ENCODE results near the gene MSLN. TPM values are rescaled to one million over a fixed set of nuclear protein-coding genes. Genes with fewer than 3 reads are reported as not detected.

MSLN gene
- total RNA-seq, 1 experiment from 2014 or later = not detected

DNA sequence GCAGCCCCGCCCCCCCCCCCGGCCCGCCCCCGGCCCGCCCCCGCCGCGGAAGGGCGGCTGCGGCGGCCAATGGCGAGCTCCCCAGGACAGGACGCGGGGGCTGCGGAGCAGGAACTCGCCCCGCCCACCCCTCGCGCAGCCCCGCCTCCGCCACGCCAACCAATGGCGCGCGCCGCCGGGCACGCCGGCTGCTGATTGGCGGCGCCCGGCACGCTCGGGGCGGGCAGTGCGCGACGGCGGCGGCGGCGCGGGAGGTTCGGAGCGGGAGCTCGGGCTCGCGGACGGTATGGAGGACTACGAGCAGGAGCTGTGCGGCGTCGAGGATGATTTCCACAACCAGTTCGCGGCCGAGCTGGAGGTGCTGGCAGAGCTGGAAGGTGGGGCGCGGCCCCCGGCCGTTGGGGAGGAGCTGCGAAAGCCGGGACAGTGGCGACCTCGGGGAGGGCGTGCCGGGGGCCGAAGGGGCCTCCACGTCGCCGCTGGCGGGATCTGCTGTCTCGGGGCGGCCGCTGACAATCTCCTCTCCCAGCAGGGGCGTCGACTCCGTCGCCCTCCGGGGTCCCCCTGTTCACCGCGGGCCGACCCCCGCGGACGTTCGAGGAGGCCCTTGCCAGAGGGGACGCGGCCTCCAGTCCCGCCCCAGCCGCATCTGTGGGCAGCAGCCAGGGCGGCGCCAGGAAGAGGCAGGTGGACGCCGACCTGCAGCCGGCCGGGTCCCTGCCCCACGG, 28.0 kb downstream of the MSLN start, which contains the start of gene CHTF18:
CHTF18 (plus strand) TSS at position 222 of the 728 bp plus-strand sequence; CDS start at position 287, 65 bp downstream.
- Histone ChIP-seq H3K36me3 (ENCODE audit: insufficient read depth, low read length, poor library complexity, severe bottlenecking) (peaks cover 37% of the 10 kb centered on the region), H3K27ac (ENCODE audit: low read depth, low read length, poor library complexity, severe bottlenecking) (peak within 1 kb of the TSS; percentile 83), H3K4me3 (ENCODE audit: low read depth, low read length, poor library complexity, severe bottlenecking) (peak within 1 kb of the TSS; percentile 72), H3K27me3 (replicated peaks; ENCODE audit: insufficient read depth, low read depth, low read length, poor library complexity) (peaks cover under 1% of the 10 kb centered on the region), H3K9me3 (ENCODE audit: low read depth, low read length, poor library complexity, severe bottlenecking) (no peaks in the 10 kb centered on the region), H3K4me1 (ENCODE audit: insufficient read depth, low read length, poor library complexity, severe bottlenecking) (peaks cover 8% of the 10 kb centered on the region)
- CTCF ChIA-PET = interaction anchor here (1.4 kb wide), 1 partner anchor 69 kb away, joined by 5 read pairs; no protein-coding TSS in a partner anchor
- peak; percentile 95 for DNase-seq (ENCODE audit: low spot score)
- no peak for TF ChIP-seq EZH2 (IDR thresholded peaks at IDR 0.05; ENCODE audit: borderline replicate concordance, low read depth, low read length, poor library complexity, severe bottlenecking)
- no peak for TF ChIP-seq CTCF (conservative IDR thresholded peaks at IDR 0.05; ENCODE audit: low read depth, low read length)
- intact Hi-C loops (cut with micrococcal nuclease; ENCODE audit: unreplicated experiment) = loop anchor here (5.0 kb wide), 1 partner anchor 76 kb away; no protein-coding TSS in a partner anchor
- POLR2A ChIA-PET (ENCODE audit: low non-redundant PET) = interaction anchor here (0.6 to 0.8 kb wide), 2 partner anchors 13 to 404 kb away, joined by 4 to 12 read pairs; no protein-coding TSS in a partner anchor
- TSS peak; percentile 80 for BruUV-seq (replicated peaks)

GRCh38 chr16:789191-789850, 28.8 kb downstream of the MSLN start:
- Histone ChIP-seq H3K9me3 (ENCODE audit: low read depth, low read length, poor library complexity, severe bottlenecking) (no peaks in the 10 kb centered on the region), H3K4me3 (ENCODE audit: low read depth, low read length, poor library complexity, severe bottlenecking) (peak overlapping the region; percentile 72), H3K27me3 (replicated peaks; ENCODE audit: insufficient read depth, low read depth, low read length, poor library complexity) (no peaks in the 10 kb centered on the region), H3K27ac (ENCODE audit: low read depth, low read length, poor library complexity, severe bottlenecking) (peak overlapping the region; percentile 83), H3K36me3 (ENCODE audit: insufficient read depth, low read length, poor library complexity, severe bottlenecking) (peaks cover 37% of the 10 kb centered on the region), H3K4me1 (ENCODE audit: insufficient read depth, low read length, poor library complexity, severe bottlenecking) (peaks cover 8% of the 10 kb centered on the region)
- POLR2A ChIA-PET (ENCODE audit: low non-redundant PET) = no interaction called here
- CTCF ChIA-PET = no interaction called here
- TF ChIP-seq CTCF (conservative IDR thresholded peaks at IDR 0.05; ENCODE audit: low read depth, low read length) (no peak), EZH2 (IDR thresholded peaks at IDR 0.05; ENCODE audit: borderline replicate concordance, low read depth, low read length, poor library complexity, severe bottlenecking) (no peak)
- intact Hi-C loops (cut with micrococcal nuclease; ENCODE audit: unreplicated experiment) = loop anchor here (5.0 kb wide), 1 partner anchor 77 kb away; no protein-coding TSS in a partner anchor
- no TSS peak for BruUV-seq (replicated peaks)
- no peak for DNase-seq (ENCODE audit: low spot score)

- DNase-seq (ENCODE audit: low spot score) = no peak
- Histone ChIP-seq H3K4me3 (ENCODE audit: low read depth, low read length, poor library complexity, severe bottlenecking) (no peak overlapping the region), H3K4me1 (ENCODE audit: insufficient read depth, low read length, poor library complexity, severe bottlenecking) (peaks cover 8% of the 10 kb centered on the region), H3K27me3 (replicated peaks; ENCODE audit: insufficient read depth, low read depth, low read length, poor library complexity) (no peaks in the 10 kb centered on the region), H3K27ac (ENCODE audit: low read depth, low read length, poor library complexity, severe bottlenecking) (no peak overlapping the region), H3K9me3 (ENCODE audit: low read depth, low read length, poor library complexity, severe bottlenecking) (no peaks in the 10 kb centered on the region), H3K36me3 (ENCODE audit: insufficient read depth, low read length, poor library complexity, severe bottlenecking) (peaks cover 37% of the 10 kb centered on the region)
- ChIA-PET CTCF (no interaction called here), POLR2A (ENCODE audit: low non-redundant PET) (no interaction called here)
- TF ChIP-seq CTCF (conservative IDR thresholded peaks at IDR 0.05; ENCODE audit: low read depth, low read length) (no peak), EZH2 (IDR thresholded peaks at IDR 0.05; ENCODE audit: borderline replicate concordance, low read depth, low read length, poor library complexity, severe bottlenecking) (no peak)
- intact Hi-C loops (cut with micrococcal nuclease; ENCODE audit: unreplicated experiment) = no loop called here
- no TSS peak for BruUV-seq (replicated peaks)
Measured at GRCh38 chr16:790086-790485, 29.6 kb downstream of the MSLN start.

Measured in A673 (cell line).